Measurements from ENCODE around the gene TMC2. TPM values are rescaled to one million over a fixed set of nuclear protein-coding genes. Genes with fewer than 3 reads are reported as not detected.

Gene TMC2
- polyA plus RNA-seq, 1 of the 3 experiments (the other 2 are of a cell fraction), result not detected

DNA sequence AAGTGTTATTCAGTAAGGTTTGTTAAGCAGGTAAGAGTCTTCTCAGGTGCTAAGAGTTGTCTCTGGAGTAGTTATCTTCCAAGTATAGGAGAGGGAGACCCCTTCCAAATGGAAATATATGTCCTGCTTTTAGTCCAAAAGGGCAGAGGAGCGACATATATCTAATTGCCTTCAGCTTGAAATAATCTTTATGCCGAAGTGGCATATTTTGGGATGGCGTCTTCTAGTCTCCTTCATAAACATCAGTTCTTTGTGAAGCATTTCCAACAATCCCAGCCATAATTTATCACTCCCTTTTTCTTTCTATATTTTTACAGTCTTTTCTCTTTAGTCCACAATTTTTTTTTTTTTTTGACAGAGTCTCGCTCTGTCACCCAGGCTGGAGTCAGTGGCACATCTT, 6.0 kb downstream of the TMC2 start:
- no peak overlapping the region for H3K4me3 ChIP-seq (ENCODE audit: low read depth in 2 of 2, low read length in 1 of 2)
- no peak overlapping the region for H2AFZ ChIP-seq (ENCODE audit: low read depth)
- ChIA-PET CTCF (interaction anchor here (1.0 to 2.3 kb wide), 5 partner anchors 9 to 21 kb away, joined by 3 to 10 read pairs (median 4); no protein-coding TSS in a partner anchor), POLR2A (no interaction called here)
- no peaks in the 10 kb centered on the region for H4K20me1 ChIP-seq (ENCODE audit: insufficient read depth)
- H3K4me1 ChIP-seq (ENCODE audit: control insufficient read depth in 1 of 2, insufficient read depth in 2 of 2, low read depth in 1 of 2, low read length in 1 of 2), result no peaks in the 10 kb centered on the region
- no peak overlapping the region for H3K9ac ChIP-seq
- H3K27ac ChIP-seq (ENCODE audit: low read depth in 2 of 2, low read length in 1 of 2), result no peak overlapping the region
- no peaks in the 10 kb centered on the region for H3K9me2 ChIP-seq
- TF ChIP-seq USF2 (IDR thresholded peaks at IDR 0.05; ENCODE audit: borderline replicate concordance, low read depth, low read length) (no peak), USF1 (IDR thresholded peaks at IDR 0.05; ENCODE audit: borderline replicate concordance, low read depth) (no peak), RCOR1 (IDR thresholded peaks at IDR 0.05; ENCODE audit: low read length) (no peak), CHD2 (IDR thresholded peaks at IDR 0.05; ENCODE audit: low read length, partially characterized antibody) (no peak), EZH2phosphoT487 (IDR thresholded peaks at IDR 0.05; ENCODE audit: borderline replicate concordance, low read depth) (no peak)
- H3K79me2 ChIP-seq (ENCODE audit: insufficient read depth), result no peaks in the 10 kb centered on the region
- no peak for DNase-seq
- H3K27me3 ChIP-seq (ENCODE audit: insufficient read depth), result peaks cover 13% of the 10 kb centered on the region; the same call in 1 of the 2 replicates
- H3K36me3 ChIP-seq (replicated peaks in 1 of 2; ENCODE audit: control insufficient read depth in 1 of 2, insufficient read depth in 2 of 2, low read length in 1 of 2), result no peaks in the 10 kb centered on the region
- no peaks in the 10 kb centered on the region for H3K9me3 ChIP-seq
- no peak overlapping the region for H3K4me2 ChIP-seq
- WGBS (ENCODE audit: low lambda C conversion rate), result 67% methylated on average over 4 of the region's 4 CpGs
- H3F3A ChIP-seq (replicated peaks; ENCODE audit: insufficient read depth), result no peaks in the 10 kb centered on the region

GRCh38 chr20:2544211-2544610, 7.8 kb downstream of the TMC2 start:
- ChIA-PET CTCF (interaction anchor here (2.3 kb wide), 1 partner anchor 22 kb away, joined by 8 read pairs; no protein-coding TSS in a partner anchor), POLR2A (interaction anchor here (0.7 kb wide), 1 partner anchor 18 kb away, joined by 3 read pairs; no protein-coding TSS in a partner anchor)
- Histone ChIP-seq H3K36me3 (replicated peaks in 1 of 2; ENCODE audit: control insufficient read depth in 1 of 2, insufficient read depth in 2 of 2, low read length in 1 of 2) (no peaks in the 10 kb centered on the region), H3K4me3 (ENCODE audit: low read depth in 2 of 2, low read length in 1 of 2) (no peak overlapping the region), H3K9me3 (no peaks in the 10 kb centered on the region), H3K9me2 (no peaks in the 10 kb centered on the region), H3K79me2 (ENCODE audit: insufficient read depth) (no peaks in the 10 kb centered on the region), H3K4me2 (no peak overlapping the region), H3K27ac (ENCODE audit: low read depth in 2 of 2, low read length in 1 of 2) (no peak overlapping the region), H3K27me3 (ENCODE audit: insufficient read depth) (no peaks in the 10 kb centered on the region; the same call in 1 of the 2 replicates), H2AFZ (ENCODE audit: low read depth) (no peak overlapping the region), H3F3A (replicated peaks; ENCODE audit: insufficient read depth) (no peaks in the 10 kb centered on the region), H3K9ac (no peak overlapping the region), H3K4me1 (ENCODE audit: control insufficient read depth in 1 of 2, insufficient read depth in 2 of 2, low read depth in 1 of 2, low read length in 1 of 2) (no peaks in the 10 kb centered on the region), H4K20me1 (ENCODE audit: insufficient read depth) (no peaks in the 10 kb centered on the region)
- no peak for TF ChIP-seq FOSL2 (IDR thresholded peaks at IDR 0.05; ENCODE audit: borderline replicate concordance, low read depth)
- TF ChIP-seq NRF1 (IDR thresholded peaks at IDR 0.05; ENCODE audit: low read depth, low read length), result no peak
- TF ChIP-seq POLR2AphosphoS5 (IDR thresholded peaks at IDR 0.05; ENCODE audit: low read depth, low read length), result no peak
- TF ChIP-seq RCOR1 (IDR thresholded peaks at IDR 0.05; ENCODE audit: low read length), result no peak
- no peak for TF ChIP-seq FOXM1 (IDR thresholded peaks at IDR 0.05; ENCODE audit: low read depth)
- no peak for TF ChIP-seq RFX5 (IDR thresholded peaks at IDR 0.05; ENCODE audit: low read length)
- no peak for TF ChIP-seq TAF1 (IDR thresholded peaks at IDR 0.05; ENCODE audit: borderline replicate concordance, low read depth, low read length)
- no peak for TF ChIP-seq CHD2 (IDR thresholded peaks at IDR 0.05; ENCODE audit: low read length, partially characterized antibody)
- no peak for TF ChIP-seq GABPA (IDR thresholded peaks at IDR 0.05; ENCODE audit: low read depth)
- no peak for TF ChIP-seq SIN3A (IDR thresholded peaks at IDR 0.05; ENCODE audit: borderline replicate concordance, low read depth, low read length)
- no peak for TF ChIP-seq SMC3 (IDR thresholded peaks at IDR 0.05; ENCODE audit: low read depth, low read length)
- no peak for TF ChIP-seq MEF2A (IDR thresholded peaks at IDR 0.05; ENCODE audit: borderline replicate concordance, low read depth)
- DNase-seq, result no peak
- 19% methylated on average over 1 of the region's 1 CpG for WGBS (ENCODE audit: low lambda C conversion rate)
